ENCODE results near the gene PRSS56.
"Not testable (repeated sequence)": the region's sequence is repeated elsewhere in the genome, so short reads cannot be mapped to it uniquely, and the experiment has no call there.

Gene PRSS56

GRCh38 chr2:232532419-232532818, 12.2 kb downstream of the PRSS56 start:
- Histone ChIP-seq H3K27me3 (ENCODE audit: control insufficient read depth in 1 of 2, insufficient read depth in 2 of 2, low read length in 2 of 2) (peaks cover 6 to 7% of the 10 kb centered on the region in 2 donors), H3K36me3 (ENCODE audit: insufficient read depth, low read length) (no peaks in the 10 kb centered on the region), H3K9ac (ENCODE audit: low read length) (no peak overlapping the region), H3K9me3 (ENCODE audit: low read length) (no peaks in the 10 kb centered on the region), H3K27ac (ENCODE audit: low read depth, low read length) (no peak overlapping the region), H3K4me3 (ENCODE audit: low read depth in 1 of 2, low read length in 2 of 2) (no peak overlapping the region), H3K4me1 (ENCODE audit: insufficient read depth, low read length) (no peaks in the 10 kb centered on the region)

GRCh38 chr2:232532821-232533220, 12.6 kb downstream of the PRSS56 start:
- not testable (repeated sequence) for H3K9ac ChIP-seq (ENCODE audit: low read length); H3K27ac ChIP-seq (ENCODE audit: low read depth, low read length); H3K4me3 ChIP-seq (ENCODE audit: low read depth in 1 of 2, low read length in 2 of 2); H3K9me3 ChIP-seq (ENCODE audit: low read length); H3K36me3 ChIP-seq (ENCODE audit: insufficient read depth, low read length); H3K4me1 ChIP-seq (ENCODE audit: insufficient read depth, low read length)
- H3K27me3 ChIP-seq (ENCODE audit: control insufficient read depth in 1 of 2, insufficient read depth in 2 of 2, low read length in 2 of 2), result peaks cover 9 to 10% of the 10 kb centered on the region in 2 donors

GRCh38 chr2:232533944-232534710, 13.9 kb downstream of the PRSS56 start:
- H3K4me3 ChIP-seq (ENCODE audit: low read depth in 1 of 2, low read length in 2 of 2), result no peak overlapping the region
- no peak overlapping the region for H3K27ac ChIP-seq (ENCODE audit: low read depth, low read length)
- peaks cover 9 to 12% of the 10 kb centered on the region in 2 donors for H3K27me3 ChIP-seq (ENCODE audit: control insufficient read depth in 1 of 2, insufficient read depth in 2 of 2, low read length in 2 of 2)
- H3K9me3 ChIP-seq (ENCODE audit: low read length), result no peaks in the 10 kb centered on the region
- H3K9ac ChIP-seq (ENCODE audit: low read length), result no peak overlapping the region
- no peaks in the 10 kb centered on the region for H3K4me1 ChIP-seq (ENCODE audit: insufficient read depth, low read length)
- no peaks in the 10 kb centered on the region for H3K36me3 ChIP-seq (ENCODE audit: insufficient read depth, low read length)

DNA sequence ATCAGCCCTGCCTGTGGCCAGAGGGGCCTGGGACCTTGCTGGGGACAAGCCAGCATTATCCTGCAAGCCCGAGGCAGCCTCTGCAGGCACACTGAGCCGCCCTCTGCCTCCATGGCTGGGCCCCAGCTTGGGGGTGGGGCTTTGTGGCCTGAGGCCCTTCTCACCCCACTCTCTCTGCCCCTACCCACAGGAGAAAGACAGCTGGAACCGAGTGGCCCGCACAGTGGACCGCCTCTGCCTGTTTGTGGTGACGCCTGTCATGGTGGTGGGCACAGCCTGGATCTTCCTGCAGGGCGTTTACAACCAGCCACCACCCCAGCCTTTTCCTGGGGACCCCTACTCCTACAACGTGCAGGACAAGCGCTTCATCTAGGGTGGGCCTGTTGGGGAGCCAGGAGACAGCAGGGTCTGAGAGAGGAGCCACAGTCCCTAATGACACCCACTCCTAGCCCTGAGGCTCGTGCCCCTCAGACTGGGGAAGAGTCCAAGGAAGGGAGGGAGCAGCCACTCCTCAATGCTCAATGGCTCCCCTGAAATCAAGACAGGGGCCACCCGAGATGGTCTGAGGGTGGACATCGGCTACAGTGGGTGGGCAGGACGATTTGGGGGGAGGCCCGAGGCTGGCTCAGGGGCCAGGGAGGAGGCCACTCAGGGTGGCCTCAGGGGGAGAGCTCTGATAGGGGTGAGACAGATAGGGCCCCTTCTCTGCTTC, 14.9 kb downstream of the PRSS56 start:
- H3K27me3 ChIP-seq (ENCODE audit: control insufficient read depth in 1 of 2, insufficient read depth in 2 of 2, low read length in 2 of 2), result peaks cover 9 to 21% of the 10 kb centered on the region in 2 donors
- no peaks in the 10 kb centered on the region for H3K9me3 ChIP-seq (ENCODE audit: low read length)

GRCh38 chr2:232535761-232536530, 15.8 kb downstream of the PRSS56 start:
- Histone ChIP-seq H3K4me3 (ENCODE audit: low read depth in 1 of 2, low read length in 2 of 2) (no peak overlapping the region), H3K27me3 (ENCODE audit: control insufficient read depth in 1 of 2, insufficient read depth in 2 of 2, low read length in 2 of 2) (peaks cover 9 to 28% of the 10 kb centered on the region in 2 donors), H3K9ac (ENCODE audit: low read length) (no peak overlapping the region), H3K36me3 (ENCODE audit: insufficient read depth, low read length) (no peaks in the 10 kb centered on the region), H3K4me1 (ENCODE audit: insufficient read depth, low read length) (no peaks in the 10 kb centered on the region), H3K9me3 (ENCODE audit: low read length) (no peaks in the 10 kb centered on the region), H3K27ac (ENCODE audit: low read depth, low read length) (no peak overlapping the region)

More for the DNA sequence above, 14.9 kb downstream of the PRSS56 start:
- Histone ChIP-seq H3K27ac (ENCODE audit: low read depth, low read length) (no peak overlapping the region), H3K36me3 (ENCODE audit: insufficient read depth, low read length) (no peaks in the 10 kb centered on the region), H3K4me3 (ENCODE audit: low read depth in 1 of 2, low read length in 2 of 2) (no peak overlapping the region), H3K4me1 (ENCODE audit: insufficient read depth, low read length) (no peaks in the 10 kb centered on the region), H3K9ac (ENCODE audit: low read length) (no peak overlapping the region)

- Histone ChIP-seq H3K36me3 (ENCODE audit: insufficient read depth, low read length) (no peaks in the 10 kb centered on the region), H3K4me1 (ENCODE audit: insufficient read depth, low read length) (no peaks in the 10 kb centered on the region), H3K4me3 (ENCODE audit: low read depth in 1 of 2, low read length in 2 of 2) (no peak overlapping the region), H3K9me3 (ENCODE audit: low read length) (no peaks in the 10 kb centered on the region), H3K27ac (ENCODE audit: low read depth, low read length) (no peak overlapping the region), H3K9ac (ENCODE audit: low read length) (no peak overlapping the region), H3K27me3 (ENCODE audit: control insufficient read depth in 1 of 2, insufficient read depth in 2 of 2, low read length in 2 of 2) (peaks cover 9 to 28% of the 10 kb centered on the region in 2 donors)
Observed at GRCh38 chr2:232537079-232537478, 16.9 kb downstream of the PRSS56 start.

DNA sequence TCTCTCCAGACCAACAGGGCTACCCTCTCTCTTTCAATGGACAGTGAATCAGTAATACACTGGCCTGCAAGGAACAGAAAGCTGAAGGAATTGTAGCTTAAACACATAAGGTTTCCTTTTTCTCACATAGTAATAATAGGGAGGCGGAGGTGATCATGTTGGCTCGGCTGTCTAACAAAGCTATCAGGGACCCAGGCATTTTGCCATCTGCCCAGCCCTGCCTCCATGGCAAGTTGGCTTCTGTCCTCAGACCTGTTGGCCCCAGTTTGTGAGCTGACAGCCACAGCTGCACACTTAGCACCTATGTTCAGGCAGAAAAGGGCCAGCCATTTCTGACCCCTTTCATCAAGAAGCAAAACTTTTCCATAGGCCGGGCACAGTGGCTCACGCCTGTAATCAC, 17.3 kb downstream of the PRSS56 start:
- Histone ChIP-seq H3K27me3 (ENCODE audit: control insufficient read depth in 1 of 2, insufficient read depth in 2 of 2, low read length in 2 of 2) (peaks cover 9 to 28% of the 10 kb centered on the region in 2 donors), H3K4me1 (ENCODE audit: insufficient read depth, low read length) (no peaks in the 10 kb centered on the region), H3K9ac (ENCODE audit: low read length) (no peak overlapping the region), H3K9me3 (ENCODE audit: low read length) (no peaks in the 10 kb centered on the region), H3K27ac (ENCODE audit: low read depth, low read length) (no peak overlapping the region), H3K36me3 (ENCODE audit: insufficient read depth, low read length) (no peaks in the 10 kb centered on the region), H3K4me3 (ENCODE audit: low read depth in 1 of 2, low read length in 2 of 2) (no peak overlapping the region)

DNA sequence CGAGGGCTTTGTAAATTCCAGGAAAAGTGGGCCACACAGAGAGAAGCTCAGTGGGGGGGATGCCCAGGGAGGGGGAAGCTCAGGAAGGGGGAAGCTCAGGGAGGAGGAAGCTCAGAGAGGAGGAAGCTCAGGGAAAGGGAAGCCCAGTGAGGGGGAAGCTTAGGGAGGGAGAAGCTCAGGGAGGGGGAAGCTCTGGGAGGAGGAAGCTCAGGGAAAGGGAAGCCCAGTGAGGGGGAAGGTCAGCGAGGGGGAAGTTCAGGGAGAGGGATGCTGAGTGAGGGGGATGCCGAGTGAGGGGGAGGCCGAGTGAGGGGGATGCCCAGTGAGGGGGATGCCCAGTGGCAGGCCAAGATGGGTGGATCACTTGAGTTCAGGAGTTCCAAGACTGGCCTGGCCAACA, 18.5 kb downstream of the PRSS56 start:
- Histone ChIP-seq H3K36me3 (ENCODE audit: insufficient read depth, low read length) (no peaks in the 10 kb centered on the region), H3K27ac (ENCODE audit: low read depth, low read length) (no peak overlapping the region), H3K9me3 (ENCODE audit: low read length) (no peaks in the 10 kb centered on the region), H3K4me3 (ENCODE audit: low read depth in 1 of 2, low read length in 2 of 2) (no peak overlapping the region), H3K4me1 (ENCODE audit: insufficient read depth, low read length) (no peaks in the 10 kb centered on the region), H3K27me3 (ENCODE audit: control insufficient read depth in 1 of 2, insufficient read depth in 2 of 2, low read length in 2 of 2) (peaks cover 9 to 28% of the 10 kb centered on the region in 2 donors), H3K9ac (ENCODE audit: low read length) (no peak overlapping the region)

DNA sequence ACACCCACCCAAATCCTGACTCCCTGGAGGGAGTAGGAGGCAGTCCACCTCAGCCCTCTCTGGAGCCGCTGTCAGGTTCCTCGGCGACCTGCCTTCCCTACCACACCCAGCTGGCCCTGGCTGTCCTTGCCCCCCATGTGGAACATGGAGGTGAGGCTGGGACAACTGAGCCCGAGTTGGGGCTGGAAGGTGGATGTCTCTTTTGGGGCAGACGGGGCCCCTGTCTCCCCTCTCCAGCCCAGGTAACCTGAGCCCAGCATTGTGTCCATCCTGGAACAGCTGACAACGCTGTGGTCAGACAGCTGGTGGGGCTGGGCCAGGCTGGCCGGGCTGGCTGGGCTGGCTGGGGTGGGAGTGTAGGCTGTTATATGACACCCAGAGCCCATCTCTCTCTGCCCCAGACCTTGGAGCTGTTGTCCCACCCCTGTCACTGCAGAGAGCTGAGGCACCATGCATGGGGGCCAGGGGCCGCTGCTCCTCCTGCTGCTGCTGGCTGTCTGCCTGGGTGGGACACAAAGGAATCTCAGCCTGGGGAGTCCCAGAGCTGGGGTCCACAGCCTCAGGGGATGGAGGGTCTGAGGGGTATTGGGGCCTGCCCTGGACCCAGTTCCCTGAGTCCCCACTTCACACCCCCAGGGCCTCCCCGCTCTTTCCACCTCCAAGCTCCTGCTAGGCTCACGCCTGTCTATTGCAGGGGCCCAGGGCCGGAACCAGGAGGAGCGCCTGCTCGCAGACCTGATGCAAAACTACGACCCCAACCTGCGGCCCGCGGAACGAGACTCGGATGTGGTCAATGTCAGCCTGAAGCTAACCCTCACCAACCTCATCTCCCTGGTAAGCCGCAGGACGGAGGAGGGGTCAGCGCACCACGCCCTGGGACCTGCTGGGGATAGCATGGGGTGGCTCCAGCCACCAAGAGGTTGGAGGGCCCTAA, 19.4 kb downstream of the PRSS56 start, which contains the start of gene CHRNG:
Gene CHRNG (plus strand): TSS at position 395 of the 934 bp plus-strand sequence. CDS start 56 bp downstream, at position 451.
- Histone ChIP-seq H3K9me3 (ENCODE audit: low read length) (no peaks in the 10 kb centered on the region), H3K9ac (ENCODE audit: low read length) (no peak within 1 kb of the TSS), H3K27ac (ENCODE audit: low read depth, low read length) (no peak within 1 kb of the TSS), H3K36me3 (ENCODE audit: insufficient read depth, low read length) (no peaks in the 10 kb centered on the region), H3K4me1 (ENCODE audit: insufficient read depth, low read length) (no peaks in the 10 kb centered on the region), H3K27me3 (ENCODE audit: control insufficient read depth in 1 of 2, insufficient read depth in 2 of 2, low read length in 2 of 2) (peaks cover 9 to 28% of the 10 kb centered on the region in 2 donors), H3K4me3 (ENCODE audit: low read depth in 1 of 2, low read length in 2 of 2) (no peak within 1 kb of the TSS)

- Histone ChIP-seq H3K4me1 (ENCODE audit: insufficient read depth, low read length) (no peaks in the 10 kb centered on the region), H3K9ac (ENCODE audit: low read length) (no peak overlapping the region), H3K4me3 (ENCODE audit: low read depth in 1 of 2, low read length in 2 of 2) (no peak overlapping the region), H3K27me3 (ENCODE audit: control insufficient read depth in 1 of 2, insufficient read depth in 2 of 2, low read length in 2 of 2) (peaks cover 9 to 28% of the 10 kb centered on the region in 2 donors), H3K9me3 (ENCODE audit: low read length) (no peaks in the 10 kb centered on the region), H3K36me3 (ENCODE audit: insufficient read depth, low read length) (no peaks in the 10 kb centered on the region), H3K27ac (ENCODE audit: low read depth, low read length) (no peak overlapping the region)
Observed at GRCh38 chr2:232540441-232541041, 20.4 kb downstream of the PRSS56 start.

All from muscle layer of colon (tissue), 2 donors.